Vagina (tissue), 2 donors: Measurements from ENCODE around the gene EPAS1.

ENCODE experiments used
- POLR2A ChIP-seq, 2 donors: fragments of 450-650 bp; IDR thresholded peaks; one replicate each; pipeline ENCODE4 v1.6.1; 2017; ENCODE audit warnings: antibody characterized with exemption in 2 of 2, mild to moderate bottlenecking in 2 of 2, moderate library complexity in 2 of 2
- TF ChIP-seq, protein P1 (sequence below), 3 experiments: fragments of 450-650 bp in 2 of 3; fragments of 200-600 bp in 1 of 3; sonication (generic) in 1 of 3; IDR thresholded peaks; one replicate each; pipeline ENCODE4 v1.5.1; 2017 to 2019; ENCODE audit warnings: antibody characterized with exemption in 3 of 3, mild to moderate bottlenecking in 2 of 3, moderate library complexity in 2 of 3

DNA sequence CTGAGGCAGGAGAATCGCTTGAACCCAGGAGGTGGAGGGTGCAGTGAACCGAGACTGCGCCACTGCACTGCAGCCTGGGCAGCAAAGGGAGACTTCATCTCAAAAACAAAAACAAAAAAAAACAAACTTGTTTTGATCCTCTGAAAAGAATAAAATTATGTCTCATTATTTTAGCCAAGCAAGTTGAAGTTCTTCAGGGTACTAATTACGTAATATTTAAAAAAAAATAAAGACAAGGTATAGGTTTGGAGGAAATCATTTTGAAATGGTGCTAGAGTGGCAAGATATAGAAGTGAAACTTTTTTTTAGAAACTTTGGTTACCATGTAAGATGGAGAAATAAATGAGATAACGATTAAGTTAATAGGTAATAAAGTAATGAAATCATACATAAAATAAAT, 127.7 kb downstream of the EPAS1 start:
- no peak for TF ChIP-seq POLR2A (IDR thresholded peaks at IDR 0.05)
- TF ChIP-seq, protein P1, sequence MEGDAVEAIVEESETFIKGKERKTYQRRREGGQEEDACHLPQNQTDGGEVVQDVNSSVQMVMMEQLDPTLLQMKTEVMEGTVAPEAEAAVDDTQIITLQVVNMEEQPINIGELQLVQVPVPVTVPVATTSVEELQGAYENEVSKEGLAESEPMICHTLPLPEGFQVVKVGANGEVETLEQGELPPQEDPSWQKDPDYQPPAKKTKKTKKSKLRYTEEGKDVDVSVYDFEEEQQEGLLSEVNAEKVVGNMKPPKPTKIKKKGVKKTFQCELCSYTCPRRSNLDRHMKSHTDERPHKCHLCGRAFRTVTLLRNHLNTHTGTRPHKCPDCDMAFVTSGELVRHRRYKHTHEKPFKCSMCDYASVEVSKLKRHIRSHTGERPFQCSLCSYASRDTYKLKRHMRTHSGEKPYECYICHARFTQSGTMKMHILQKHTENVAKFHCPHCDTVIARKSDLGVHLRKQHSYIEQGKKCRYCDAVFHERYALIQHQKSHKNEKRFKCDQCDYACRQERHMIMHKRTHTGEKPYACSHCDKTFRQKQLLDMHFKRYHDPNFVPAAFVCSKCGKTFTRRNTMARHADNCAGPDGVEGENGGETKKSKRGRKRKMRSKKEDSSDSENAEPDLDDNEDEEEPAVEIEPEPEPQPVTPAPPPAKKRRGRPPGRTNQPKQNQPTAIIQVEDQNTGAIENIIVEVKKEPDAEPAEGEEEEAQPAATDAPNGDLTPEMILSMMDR (IDR thresholded peaks at IDR 0.05): no peak
